ENCODE data around the gene GNA12.

DNA sequence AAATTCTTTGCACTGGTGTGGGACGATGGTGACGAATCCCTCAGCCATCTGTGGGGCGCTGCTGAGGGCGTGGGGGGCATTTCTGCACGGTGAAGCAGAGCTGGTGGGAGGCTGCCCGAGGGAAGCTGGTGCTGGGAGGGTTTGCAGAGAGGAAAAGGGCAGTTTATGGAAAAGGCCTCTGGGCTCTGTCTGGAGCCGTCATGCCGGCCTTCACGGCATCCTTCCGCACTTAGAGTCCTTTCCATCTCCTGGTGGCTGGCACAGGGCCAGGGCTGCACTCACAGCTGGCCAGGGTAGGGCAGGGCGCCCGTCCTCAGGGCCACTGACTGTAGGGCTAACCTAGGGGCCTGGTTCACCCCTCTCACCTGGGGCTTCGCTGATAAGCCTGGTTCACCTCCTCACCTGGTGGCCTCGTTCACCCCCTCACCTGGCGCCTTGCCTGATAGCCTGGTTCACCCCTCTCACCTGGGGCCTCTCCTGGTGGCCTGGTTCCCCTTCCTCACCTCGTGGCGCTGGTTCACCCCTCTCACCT, 156.7 kb downstream of the GNA12 start:
- TF ChIP-seq CTCF (conservative IDR thresholded peaks at IDR 0.05; ENCODE audit: low read depth, low read length) (no peak), POLR2A (IDR thresholded peaks at IDR 0.05; ENCODE audit: low read depth, low read length) (no peak), MAFK (IDR thresholded peaks at IDR 0.05; ENCODE audit: low read depth, low read length) (no peak), BHLHE40 (IDR thresholded peaks at IDR 0.05; ENCODE audit: low read depth, low read length) (no peak)

Data from IMR-90 (cell line).